Activated CD4-positive, CD25-positive, alpha-beta regulatory T cell treated with anti-CD3 and anti-CD28 coated beads, Interleukin-2, amount 50 U/mL, for 24 hours (primary cell): ENCODE measurements around the gene LUC7L.
"Not testable (repeated sequence)": the region's sequence is repeated elsewhere in the genome, so short reads cannot be mapped to it uniquely, and the experiment has no call there.

Source experiments
- ATAC-seq, 2 donors: fragments of 150-1000 bp; cut with Tn5 transposase; one replicate each; pipeline ENCODE4 v1.10.0; 2021; ENCODE audit warnings: mild to moderate bottlenecking in 1 of 2, moderate library complexity in 1 of 2

The LUC7L gene

GRCh38 chr16:228151-228851 lies 948 bp downstream of the LUC7L start:
- ATAC-seq: peak; percentile 18 to 26

GRCh38 chr16:220021-220420 lies 9.2 kb downstream of the LUC7L start:
- ATAC-seq: no peak

- ATAC-seq: no peak
These were observed 16.2 kb downstream of the LUC7L start for GRCh38 chr16:212999-213398.

DNA sequence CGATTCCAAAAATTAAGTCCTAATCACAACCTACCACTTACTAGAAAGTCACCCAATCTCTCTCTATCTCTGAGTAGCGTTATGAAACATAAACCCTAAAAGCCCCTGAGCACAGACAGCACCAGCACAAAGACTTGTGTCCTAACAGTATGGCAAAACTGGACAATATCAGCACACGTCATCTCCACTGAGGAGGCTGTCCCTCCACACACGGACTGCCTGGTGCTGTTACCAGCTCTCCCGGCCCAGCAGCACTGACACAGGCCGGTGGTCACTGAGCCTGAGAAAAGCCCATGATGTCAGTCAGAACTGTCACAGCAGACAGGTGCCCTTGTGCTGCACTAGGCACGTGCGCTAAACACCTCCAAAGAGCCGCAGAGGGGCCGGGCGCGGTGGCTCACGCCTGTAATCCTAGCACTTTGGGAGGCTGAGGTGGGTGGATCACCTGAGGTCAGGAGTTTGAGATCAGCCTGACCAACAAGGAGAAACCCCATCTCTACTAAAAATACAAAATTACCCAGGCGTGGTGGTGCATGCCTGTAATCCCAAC lies 17.5 kb downstream of the LUC7L start:
- not testable (repeated sequence) for ATAC-seq

DNA sequence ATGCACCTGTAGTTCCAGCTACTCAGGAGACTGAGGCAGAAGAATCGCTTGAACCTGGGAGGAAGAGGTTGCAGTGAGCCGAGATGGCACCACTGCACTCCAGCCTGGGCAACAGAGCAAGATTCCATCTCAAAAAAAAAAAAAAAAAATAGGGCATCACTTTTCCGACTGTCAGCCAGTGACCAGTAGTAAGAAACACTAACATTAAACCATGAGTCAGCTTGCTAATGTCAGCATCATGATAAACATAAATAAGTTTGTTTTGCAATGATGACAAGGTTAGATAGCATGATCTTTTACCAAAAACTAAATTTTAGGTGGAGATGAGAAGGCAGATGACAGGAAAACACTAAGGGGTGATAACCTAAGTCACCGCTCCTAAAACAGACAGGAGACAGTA lies 19.9 kb downstream of the LUC7L start:
- ATAC-seq: not testable (repeated sequence)

DNA sequence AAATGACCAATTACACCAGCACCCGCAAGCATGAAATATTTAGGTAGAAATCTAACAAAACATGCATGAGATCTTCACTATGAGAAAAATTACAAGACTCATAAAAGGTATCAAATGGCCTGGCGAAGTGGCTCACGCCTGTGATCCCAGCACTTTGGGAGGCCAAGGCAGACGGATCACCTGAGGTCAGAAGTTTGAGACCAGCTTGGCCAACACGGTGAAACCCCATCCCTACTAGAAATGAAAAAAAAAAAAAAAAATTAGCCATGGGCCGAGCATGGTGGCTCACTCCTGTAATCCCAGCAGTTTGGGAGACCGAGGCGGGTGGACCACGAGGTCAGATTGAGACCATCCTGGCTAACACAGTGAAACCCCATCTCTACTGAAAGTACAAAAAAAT lies 25.2 kb downstream of the LUC7L start:
- not testable (repeated sequence) for ATAC-seq

DNA sequence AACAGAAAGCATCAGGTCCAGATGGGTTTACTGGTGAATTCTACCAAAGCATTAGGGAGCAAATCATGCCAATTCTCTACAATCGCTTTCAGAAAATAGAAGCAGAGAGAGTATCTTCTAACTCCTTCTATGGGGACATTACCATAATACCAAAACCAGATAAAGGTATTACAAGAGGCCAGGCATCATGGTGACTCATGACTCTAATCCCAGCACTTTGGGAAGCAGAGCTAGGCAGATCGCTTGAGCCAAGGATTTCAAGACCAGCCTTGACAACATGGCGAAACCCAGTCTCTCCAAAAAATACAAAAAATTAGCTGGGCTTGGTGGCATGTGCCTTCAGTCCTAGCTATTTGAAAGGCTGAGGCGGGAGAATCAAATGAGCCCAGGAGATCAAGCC lies 26.0 kb downstream of the LUC7L start:
- no peak for ATAC-seq

DNA sequence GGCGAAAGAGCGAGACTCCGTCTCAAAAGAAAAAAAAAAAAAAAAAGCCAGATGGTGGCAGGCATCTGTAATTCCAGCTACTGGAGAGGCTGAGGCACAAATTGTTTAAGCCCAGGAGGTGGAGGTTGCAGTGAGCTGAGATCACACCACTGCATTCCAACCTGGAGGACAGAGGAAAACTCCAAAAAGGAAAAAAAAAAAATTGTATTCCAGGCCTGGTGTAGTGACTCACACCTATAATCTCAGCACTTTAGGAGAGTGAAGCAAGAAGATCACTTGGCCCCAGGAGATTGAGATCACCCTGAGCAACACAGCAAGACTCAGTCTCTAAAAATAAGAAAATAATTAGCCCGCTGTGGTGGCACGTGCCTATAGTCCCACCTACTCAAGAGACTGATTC lies 28.9 kb downstream of the LUC7L start:
- no peak for ATAC-seq

GRCh38 chr16:194516-194915 lies 34.7 kb downstream of the LUC7L start:
- no peak for ATAC-seq

DNA sequence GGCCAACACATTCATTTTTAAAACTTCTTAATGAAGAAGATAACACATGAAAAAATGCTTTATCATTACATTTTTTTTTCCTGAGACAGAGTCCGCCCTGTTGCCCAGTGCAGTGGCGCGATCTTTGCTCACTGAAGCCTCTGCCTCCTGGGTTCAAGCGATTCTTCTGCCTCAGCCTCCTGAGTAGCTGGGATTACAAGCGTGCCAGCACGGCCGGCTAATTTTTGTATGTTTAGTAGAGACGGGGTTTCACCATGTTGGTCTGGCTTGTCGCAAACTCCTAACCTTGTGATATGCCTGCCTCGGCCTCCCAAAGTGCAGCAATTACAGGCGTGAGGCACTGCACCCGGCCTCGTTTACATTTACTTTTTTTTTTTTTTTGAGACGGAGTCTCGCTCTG lies 35.8 kb downstream of the LUC7L start:
- no peak for ATAC-seq

DNA sequence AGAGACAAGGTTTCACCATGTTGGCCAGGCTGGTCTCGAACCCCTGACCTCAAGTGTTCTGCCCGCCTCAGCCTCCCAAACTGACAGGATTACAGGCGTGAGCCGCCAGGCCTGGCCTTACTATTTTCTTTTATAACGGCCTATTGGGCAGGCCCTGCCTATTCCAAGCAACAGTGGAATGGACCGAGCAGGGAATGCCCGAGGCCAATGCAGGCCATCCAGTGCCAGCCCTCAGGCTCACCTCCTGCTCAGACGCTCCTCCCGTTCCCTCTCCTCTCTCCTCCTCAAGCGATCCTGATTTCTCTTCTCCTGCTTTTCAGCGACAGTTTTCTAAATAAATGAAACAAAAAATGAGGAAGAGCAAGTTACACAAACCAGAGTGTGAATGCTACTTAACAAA lies 36.6 kb downstream of the LUC7L start:
- no peak for ATAC-seq

DNA sequence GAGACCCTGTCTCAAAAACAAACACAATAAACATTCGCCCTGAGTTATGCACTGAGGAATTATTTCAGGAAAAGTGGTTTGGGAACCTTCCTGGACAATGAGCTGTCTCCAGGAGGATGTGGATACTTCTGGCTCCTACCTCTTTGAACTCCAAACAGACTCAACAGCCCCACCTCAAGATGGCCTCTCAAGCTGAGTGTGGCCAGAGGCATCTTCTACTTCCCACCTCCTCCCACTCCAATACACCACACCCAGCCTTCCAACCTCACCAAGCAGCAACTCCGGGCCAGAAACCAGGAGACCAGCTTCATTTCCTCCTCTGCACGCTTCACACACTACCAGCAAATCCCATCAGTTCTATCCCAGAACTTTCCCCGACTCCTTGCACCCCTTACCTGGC lies 37.4 kb downstream of the LUC7L start:
- no peak for ATAC-seq

GRCh38 chr16:189604-190186 lies 39.6 kb downstream of the LUC7L start:
- no peak for ATAC-seq

DNA sequence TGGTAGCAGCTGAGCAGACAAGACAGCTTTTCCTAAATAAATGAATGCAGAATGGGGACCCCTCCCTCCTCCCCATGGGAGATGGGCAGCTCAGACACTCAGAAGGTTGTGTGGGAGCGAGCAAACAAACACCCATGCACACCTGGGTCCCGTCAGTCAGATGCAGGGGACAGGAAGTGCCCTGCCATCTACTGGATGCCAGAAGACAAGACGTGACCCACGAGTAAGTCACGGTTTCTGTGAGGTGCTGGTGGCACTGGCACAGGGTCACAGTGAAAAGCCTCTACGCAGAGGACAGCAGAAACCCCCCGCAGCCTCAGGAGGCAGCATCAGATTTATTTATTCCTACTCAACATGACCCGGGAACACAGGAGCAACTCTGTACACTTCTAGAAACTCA lies 40.6 kb downstream of the LUC7L start:
- ATAC-seq: peak; percentile 33 to 63

- no peak for ATAC-seq
These were observed 41.9 kb downstream of the LUC7L start for GRCh38 chr16:187330-187729.

DNA sequence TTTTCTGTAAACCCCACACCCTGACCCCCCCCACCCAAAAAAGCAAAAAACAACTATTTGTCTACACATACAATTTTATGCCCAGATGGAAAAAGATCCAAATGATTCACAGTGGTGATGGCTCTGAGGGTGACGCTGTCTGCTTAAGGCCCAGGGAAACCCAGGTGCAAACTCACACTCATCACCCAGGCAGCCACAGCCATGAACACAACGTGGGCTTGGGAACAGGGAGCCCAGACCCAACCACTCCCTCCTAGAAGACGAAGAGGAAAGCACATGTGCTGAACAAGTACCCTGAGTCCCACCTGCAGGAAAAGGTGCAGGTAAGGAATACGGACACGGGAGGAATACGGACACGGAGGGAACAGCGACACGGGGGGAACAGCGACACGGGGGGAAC lies 43.6 kb downstream of the LUC7L start:
- ATAC-seq: no peak

DNA sequence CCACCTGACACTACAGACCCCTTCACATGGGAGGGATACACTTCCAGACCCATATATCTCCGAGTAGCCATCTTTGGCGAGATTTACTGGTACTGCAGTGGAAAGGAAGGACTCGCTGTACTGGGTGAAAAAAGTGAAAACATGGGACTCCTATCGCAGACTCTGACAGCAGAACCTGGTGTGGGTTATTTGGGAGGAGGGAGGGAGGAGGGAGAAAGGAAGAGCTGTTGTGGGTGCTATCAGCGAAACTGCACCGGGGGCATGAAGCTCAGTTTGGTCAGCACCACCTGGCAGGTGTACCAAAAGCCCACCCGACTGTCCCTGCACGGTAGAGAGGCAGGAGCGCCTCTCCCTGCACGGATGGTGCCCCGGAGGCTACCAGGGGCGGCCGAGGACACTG lies 44.0 kb downstream of the LUC7L start:
- ATAC-seq: no peak

DNA sequence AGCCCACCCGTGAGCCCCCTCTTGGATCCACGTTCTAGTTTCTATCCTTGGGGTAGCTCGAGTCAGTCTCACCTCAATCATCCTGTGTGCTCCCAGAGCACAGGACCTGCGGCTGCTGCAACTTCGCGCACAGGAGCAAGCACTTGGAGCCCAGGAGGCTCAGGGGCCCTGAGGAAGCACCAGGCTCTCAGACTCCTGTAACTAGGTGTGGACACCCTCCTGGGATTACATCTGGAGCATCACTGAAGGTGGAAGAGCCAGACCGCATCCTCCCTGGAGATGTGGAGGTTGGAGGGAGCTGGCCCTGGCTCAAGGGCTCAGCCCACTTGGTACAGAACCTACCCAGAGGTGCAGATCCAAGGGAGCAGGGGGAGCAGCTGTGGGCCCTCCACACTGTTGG lies 46.2 kb downstream of the LUC7L start:
- no peak for ATAC-seq

- no peak for ATAC-seq
These were observed 47.7 kb downstream of the LUC7L start for GRCh38 chr16:181565-182021.

- peak; percentile 84 to 85 for ATAC-seq
These were observed 48.3 kb downstream of the LUC7L start for GRCh38 chr16:180681-181564.

DNA sequence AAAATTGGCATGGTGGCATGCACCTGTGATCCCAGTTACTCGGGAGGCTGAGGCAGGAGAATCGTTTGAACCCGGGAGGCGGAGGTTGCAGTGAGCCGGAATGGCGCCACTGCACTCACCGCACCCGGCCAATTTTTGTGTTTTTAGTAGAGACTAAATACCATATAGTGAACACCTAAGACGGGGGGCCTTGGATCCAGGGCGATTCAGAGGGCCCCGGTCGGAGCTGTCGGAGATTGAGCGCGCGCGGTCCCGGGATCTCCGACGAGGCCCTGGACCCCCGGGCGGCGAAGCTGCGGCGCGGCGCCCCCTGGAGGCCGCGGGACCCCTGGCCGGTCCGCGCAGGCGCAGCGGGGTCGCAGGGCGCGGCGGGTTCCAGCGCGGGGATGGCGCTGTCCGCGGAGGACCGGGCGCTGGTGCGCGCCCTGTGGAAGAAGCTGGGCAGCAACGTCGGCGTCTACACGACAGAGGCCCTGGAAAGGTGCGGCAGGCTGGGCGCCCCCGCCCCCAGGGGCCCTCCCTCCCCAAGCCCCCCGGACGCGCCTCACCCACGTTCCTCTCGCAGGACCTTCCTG lies 49.1 kb downstream of the LUC7L start, which contains the start of gene HBQ1:
Gene HBQ1 (plus strand): TSS at position 359 of the 575 bp plus-strand sequence. CDS start 28 bp downstream, at position 387.
- ATAC-seq: peak; percentile 24 to 26

GRCh38 chr16:179211-180092 lies 49.8 kb downstream of the LUC7L start:
- no peak for ATAC-seq
